ENCODE results near the gene GCNT3.

The GCNT3 gene

DNA sequence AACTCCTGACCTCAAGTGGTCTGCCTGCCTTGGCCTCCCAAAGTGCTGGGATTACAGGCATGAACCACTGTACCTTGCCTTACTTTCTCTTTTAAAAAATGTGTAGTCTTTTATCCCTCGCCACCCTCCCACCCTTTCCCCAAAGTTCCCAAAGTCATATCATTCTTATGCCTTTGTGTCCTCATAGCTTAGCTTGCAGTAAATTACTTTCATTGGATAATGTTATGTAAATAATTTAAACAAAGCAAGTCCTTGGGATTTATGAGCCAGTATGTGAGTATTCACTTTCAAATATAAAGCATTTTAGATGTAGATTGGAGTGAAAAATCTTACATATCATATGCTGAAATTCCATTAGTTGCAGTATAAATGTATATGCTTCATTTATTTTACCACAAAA, 34.7 kb downstream of the GCNT3 start:
- peaks cover 6% of the 10 kb centered on the region for H3K4me1 ChIP-seq (ENCODE audit: insufficient read depth, poor library complexity, severe bottlenecking)
- TF ChIP-seq, protein P1, sequence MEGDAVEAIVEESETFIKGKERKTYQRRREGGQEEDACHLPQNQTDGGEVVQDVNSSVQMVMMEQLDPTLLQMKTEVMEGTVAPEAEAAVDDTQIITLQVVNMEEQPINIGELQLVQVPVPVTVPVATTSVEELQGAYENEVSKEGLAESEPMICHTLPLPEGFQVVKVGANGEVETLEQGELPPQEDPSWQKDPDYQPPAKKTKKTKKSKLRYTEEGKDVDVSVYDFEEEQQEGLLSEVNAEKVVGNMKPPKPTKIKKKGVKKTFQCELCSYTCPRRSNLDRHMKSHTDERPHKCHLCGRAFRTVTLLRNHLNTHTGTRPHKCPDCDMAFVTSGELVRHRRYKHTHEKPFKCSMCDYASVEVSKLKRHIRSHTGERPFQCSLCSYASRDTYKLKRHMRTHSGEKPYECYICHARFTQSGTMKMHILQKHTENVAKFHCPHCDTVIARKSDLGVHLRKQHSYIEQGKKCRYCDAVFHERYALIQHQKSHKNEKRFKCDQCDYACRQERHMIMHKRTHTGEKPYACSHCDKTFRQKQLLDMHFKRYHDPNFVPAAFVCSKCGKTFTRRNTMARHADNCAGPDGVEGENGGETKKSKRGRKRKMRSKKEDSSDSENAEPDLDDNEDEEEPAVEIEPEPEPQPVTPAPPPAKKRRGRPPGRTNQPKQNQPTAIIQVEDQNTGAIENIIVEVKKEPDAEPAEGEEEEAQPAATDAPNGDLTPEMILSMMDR (IDR thresholded peaks at IDR 0.05; ENCODE audit: poor library complexity, severe bottlenecking): no peak
- H3K27ac ChIP-seq (ENCODE audit: poor library complexity, severe bottlenecking): no peak overlapping the region
- no peaks in the 10 kb centered on the region for H3K27me3 ChIP-seq (ENCODE audit: insufficient read depth, poor library complexity, severe bottlenecking)
- no peak for DNase-seq (ENCODE audit: low spot score)
- no peak overlapping the region for H3K4me3 ChIP-seq (ENCODE audit: severe bottlenecking)
- no peak for ATAC-seq (ENCODE audit: low read depth)
- peaks cover 92% of the 10 kb centered on the region for H3K36me3 ChIP-seq (ENCODE audit: low read depth)
- H3K9me3 ChIP-seq (ENCODE audit: severe bottlenecking): no peaks in the 10 kb centered on the region

DNA sequence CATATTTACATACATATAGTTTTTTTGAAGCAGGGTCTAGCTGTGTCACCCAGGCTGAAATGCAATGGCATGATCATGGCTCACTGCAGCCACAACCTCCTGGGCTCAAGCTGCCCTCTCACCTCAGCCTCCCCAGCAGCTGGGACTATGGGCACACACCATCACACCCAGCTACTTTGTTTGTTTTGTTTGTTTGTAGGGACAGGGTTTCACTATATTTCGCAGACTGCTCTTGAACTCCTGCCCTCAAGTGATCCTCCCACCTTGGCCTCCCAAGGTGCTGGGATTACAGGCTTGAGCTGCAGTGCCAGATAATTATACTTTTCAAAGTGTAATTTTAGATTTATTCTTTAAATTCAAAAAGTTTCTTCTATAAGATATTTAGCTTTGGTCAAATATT, 35.5 kb downstream of the GCNT3 start:
- DNase-seq (ENCODE audit: low spot score) (no peak), ATAC-seq (ENCODE audit: low read depth) (no peak)
- peaks cover 92% of the 10 kb centered on the region for H3K36me3 ChIP-seq (ENCODE audit: low read depth)
- H3K4me1 ChIP-seq (ENCODE audit: insufficient read depth, poor library complexity, severe bottlenecking): peaks cover 6% of the 10 kb centered on the region
- no peaks in the 10 kb centered on the region for H3K9me3 ChIP-seq (ENCODE audit: severe bottlenecking)
- H3K27ac ChIP-seq (ENCODE audit: poor library complexity, severe bottlenecking): no peak overlapping the region
- TF ChIP-seq, protein P1 (IDR thresholded peaks at IDR 0.05; ENCODE audit: poor library complexity, severe bottlenecking): no peak
- no peak overlapping the region for H3K4me3 ChIP-seq (ENCODE audit: severe bottlenecking)
- H3K27me3 ChIP-seq (ENCODE audit: insufficient read depth, poor library complexity, severe bottlenecking): no peaks in the 10 kb centered on the region

DNA sequence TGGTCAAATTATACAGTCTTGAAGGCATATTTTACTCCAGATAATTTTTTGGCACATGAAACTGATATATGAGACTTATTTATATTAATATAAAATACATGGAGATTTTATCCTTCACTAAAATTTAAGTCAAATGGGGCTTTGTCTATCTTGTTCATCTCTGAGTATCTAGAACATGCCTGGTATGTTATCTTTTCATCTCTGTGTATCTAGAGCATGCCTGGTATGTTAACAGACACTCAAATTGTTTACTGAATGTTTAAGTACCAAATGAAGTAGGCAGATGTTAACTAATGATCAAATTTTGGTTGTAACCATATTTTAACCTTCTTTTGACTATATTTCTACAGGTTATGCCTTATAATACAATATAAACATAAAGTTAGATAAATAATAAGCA, 38.0 kb downstream of the GCNT3 start:
- DNase-seq (ENCODE audit: low spot score) (no peak), ATAC-seq (ENCODE audit: low read depth) (no peak)
- TF ChIP-seq, protein P1 (IDR thresholded peaks at IDR 0.05; ENCODE audit: poor library complexity, severe bottlenecking): no peak
- H3K4me1 ChIP-seq (ENCODE audit: insufficient read depth, poor library complexity, severe bottlenecking): peaks cover 6% of the 10 kb centered on the region
- H3K27ac ChIP-seq (ENCODE audit: poor library complexity, severe bottlenecking): no peak overlapping the region
- no peaks in the 10 kb centered on the region for H3K27me3 ChIP-seq (ENCODE audit: insufficient read depth, poor library complexity, severe bottlenecking)
- no peak overlapping the region for H3K4me3 ChIP-seq (ENCODE audit: severe bottlenecking)
- H3K36me3 ChIP-seq (ENCODE audit: low read depth): peaks cover 96% of the 10 kb centered on the region
- peaks cover 2% of the 10 kb centered on the region for H3K9me3 ChIP-seq (ENCODE audit: severe bottlenecking)

DNA sequence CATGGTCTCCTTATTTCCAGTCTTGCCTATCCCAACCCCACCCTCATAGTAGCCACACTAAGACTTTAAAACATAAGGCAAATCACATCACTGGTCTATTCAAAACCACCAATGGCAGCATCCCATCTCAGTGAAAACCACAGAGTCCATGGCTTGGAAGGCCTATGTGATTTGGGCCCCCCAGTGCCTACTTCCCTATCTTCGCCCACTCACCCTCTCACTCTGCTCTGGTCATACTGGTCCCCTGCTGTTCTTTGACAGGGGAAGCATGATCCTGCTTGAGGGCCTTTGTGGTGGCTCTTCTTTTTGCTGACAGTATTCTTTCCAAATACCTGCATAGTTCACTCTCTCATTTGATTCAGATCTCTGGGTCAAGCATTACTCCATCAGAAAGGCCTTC, 42.5 kb downstream of the GCNT3 start:
- TF ChIP-seq, protein P1 (IDR thresholded peaks at IDR 0.05; ENCODE audit: poor library complexity, severe bottlenecking): no peak
- no peak for ATAC-seq (ENCODE audit: low read depth)
- Histone ChIP-seq H3K9me3 (ENCODE audit: severe bottlenecking) (peaks cover 2% of the 10 kb centered on the region), H3K36me3 (ENCODE audit: low read depth) (peaks cover 57% of the 10 kb centered on the region), H3K27me3 (ENCODE audit: insufficient read depth, poor library complexity, severe bottlenecking) (no peaks in the 10 kb centered on the region), H3K4me1 (ENCODE audit: insufficient read depth, poor library complexity, severe bottlenecking) (peaks cover 14% of the 10 kb centered on the region), H3K27ac (ENCODE audit: poor library complexity, severe bottlenecking) (no peak overlapping the region), H3K4me3 (ENCODE audit: severe bottlenecking) (no peak overlapping the region)
- DNase-seq (ENCODE audit: low spot score): no peak

DNA sequence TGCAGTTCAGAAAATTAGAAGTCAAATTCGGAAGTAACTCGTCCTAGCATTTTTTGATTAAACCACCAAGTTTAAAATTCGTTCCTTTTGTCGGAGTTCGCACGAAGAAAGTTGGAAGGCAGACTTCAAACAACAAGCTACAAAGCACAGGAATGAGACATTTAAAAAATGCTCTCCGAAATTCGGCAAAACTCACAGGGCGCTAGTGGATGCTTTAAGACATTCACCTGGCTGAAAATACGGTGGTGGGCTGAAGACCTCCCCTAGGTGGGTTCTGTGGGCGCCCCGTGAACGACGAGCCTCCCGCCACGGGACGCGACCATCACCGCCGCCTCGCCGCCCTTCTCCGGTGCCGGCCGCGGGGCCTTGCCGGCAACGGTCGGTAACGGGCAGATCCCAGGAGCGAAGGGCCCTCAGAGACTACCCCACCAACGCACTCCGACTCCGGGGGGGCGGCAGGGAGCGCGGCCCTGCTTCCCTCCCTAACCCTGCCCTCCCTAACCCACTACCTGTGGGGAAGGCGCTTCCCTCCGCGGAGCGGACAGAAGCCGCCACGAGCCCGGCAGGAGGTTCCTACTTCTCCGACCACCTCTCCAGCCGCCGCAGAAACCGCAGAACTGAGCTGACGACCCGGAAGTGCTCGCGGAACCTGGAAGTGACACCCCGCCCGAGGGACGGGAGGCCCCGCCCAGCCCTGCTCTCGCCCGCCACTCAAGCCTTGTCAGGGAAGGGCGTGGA, 45.5 kb downstream of the GCNT3 start, which contains the start of gene GTF2A2:
Gene GTF2A2 (minus strand): TSS at position 619 of the 738 bp plus-strand sequence. CDS start 5,238 bp downstream, outside the sequence.
- Histone ChIP-seq H3K36me3 (ENCODE audit: low read depth) (peaks cover 55% of the 10 kb centered on the region), H3K4me3 (ENCODE audit: severe bottlenecking) (peak within 1 kb of the TSS; percentile 91), H3K4me1 (ENCODE audit: insufficient read depth, poor library complexity, severe bottlenecking) (peaks cover 8% of the 10 kb centered on the region), H3K9me3 (ENCODE audit: severe bottlenecking) (peaks cover 2% of the 10 kb centered on the region), H3K27me3 (ENCODE audit: insufficient read depth, poor library complexity, severe bottlenecking) (no peaks in the 10 kb centered on the region), H3K27ac (ENCODE audit: poor library complexity, severe bottlenecking) (peak within 1 kb of the TSS; percentile 30)
- ATAC-seq (ENCODE audit: low read depth): peak; percentile 99
- TF ChIP-seq, protein P1 (IDR thresholded peaks at IDR 0.05; ENCODE audit: poor library complexity, severe bottlenecking): no peak
- DNase-seq (ENCODE audit: low spot score): peak; percentile 99

Measured in RWPE2 (cell line).